Glomerular visceral epithelial cell (primary cell): ENCODE data around the gene PUSL1.

Experiments used
- DNase-seq: peaks from one replicate; pipeline ENCODE4 v3.0.0-alpha.2; 2016; ENCODE audit errors: extremely low spot score

The PUSL1 gene

DNA sequence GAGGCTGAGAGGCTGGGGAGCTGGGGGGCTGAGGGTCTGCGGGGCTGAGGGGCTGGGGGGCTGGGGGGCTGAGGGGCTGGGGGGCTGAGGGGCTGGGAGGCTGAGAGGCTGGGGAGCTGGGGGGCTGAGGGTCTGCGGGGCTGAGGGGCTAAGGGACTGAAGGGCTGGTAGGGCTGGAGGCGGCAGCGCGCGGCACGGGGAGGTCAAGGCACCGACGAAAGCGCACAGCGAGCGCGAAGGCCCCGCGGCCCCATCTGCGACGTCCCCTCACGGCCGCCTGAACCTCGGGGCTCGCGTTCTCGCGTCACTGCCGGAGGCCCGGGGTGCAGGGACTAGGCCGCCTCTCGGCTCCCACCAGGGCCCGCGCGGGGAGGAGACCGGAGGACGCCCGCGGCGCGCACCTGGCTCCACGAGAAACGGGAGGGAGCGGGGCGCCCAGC lies 15.7 kb downstream of the PUSL1 start:
- peak; percentile 18 for DNase-seq

DNA sequence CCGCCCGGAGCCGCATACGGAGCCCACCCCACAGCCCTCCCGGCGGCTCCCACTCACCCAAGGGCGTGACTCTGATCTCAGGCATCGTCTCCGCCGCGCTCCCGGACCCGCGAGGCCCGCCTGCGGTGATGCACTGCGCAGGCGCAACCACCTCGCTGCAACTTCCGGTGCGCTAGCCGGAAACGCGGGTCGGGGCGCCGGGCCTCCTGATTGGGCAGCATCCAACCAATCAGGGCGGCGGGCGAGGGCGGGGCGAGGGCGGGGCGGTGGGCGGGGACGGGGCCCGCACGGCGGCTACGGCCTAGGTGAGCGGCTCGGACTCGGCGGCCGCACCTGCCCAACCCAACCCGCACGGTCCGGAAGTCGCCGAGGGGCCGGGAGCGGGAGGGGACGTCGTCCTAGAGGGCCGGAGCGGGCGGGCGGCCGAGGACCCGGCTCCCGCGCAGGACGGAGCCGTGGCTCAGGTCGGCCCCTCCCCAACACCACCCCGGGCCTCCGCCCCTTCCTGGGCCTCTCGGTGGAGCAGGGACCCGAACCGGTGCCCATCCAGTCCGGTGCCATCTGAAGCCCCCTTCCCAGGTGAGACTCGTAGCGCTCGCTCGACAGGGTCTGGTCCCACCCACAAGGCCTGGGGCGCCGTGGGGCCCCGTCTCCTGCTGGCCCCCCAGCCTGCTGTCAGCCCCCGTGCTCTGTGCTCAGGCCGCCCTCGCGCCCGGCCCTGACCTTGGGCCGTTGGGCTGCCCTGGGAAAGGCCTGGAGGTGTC lies 16.3 kb downstream of the PUSL1 start, which contains the start of the genes CPTP and INTS11:
Gene CPTP (plus strand): TSS at position 279 of the 764 bp plus-strand sequence. CDS start 2,109 bp downstream, outside the sequence.
Gene INTS11 (minus strand): TSS at position 137 of the 764 bp plus-strand sequence. CDS start 52 bp downstream, at position 85.
- peak; percentile 94 for DNase-seq

GRCh38 chr1:1325288-1326074 lies 17.1 kb downstream of the PUSL1 start:
- no peak for DNase-seq

GRCh38 chr1:1326075-1326605 lies 17.7 kb downstream of the PUSL1 start:
- no peak for DNase-seq

DNA sequence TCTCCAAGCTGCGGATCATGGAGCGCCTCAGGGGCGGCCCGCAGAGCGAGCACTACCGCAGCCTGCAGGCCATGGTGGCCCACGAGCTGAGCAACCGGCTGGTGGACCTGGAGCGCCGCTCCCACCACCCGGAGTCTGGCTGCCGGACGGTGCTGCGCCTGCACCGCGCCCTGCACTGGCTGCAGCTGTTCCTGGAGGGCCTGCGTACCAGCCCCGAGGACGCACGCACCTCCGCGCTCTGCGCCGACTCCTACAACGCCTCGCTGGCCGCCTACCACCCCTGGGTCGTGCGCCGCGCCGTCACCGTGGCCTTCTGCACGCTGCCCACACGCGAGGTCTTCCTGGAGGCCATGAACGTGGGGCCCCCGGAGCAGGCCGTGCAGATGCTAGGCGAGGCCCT lies 18.9 kb downstream of the PUSL1 start:
- no peak for DNase-seq

GRCh38 chr1:1328254-1328653 lies 19.9 kb downstream of the PUSL1 start:
- DNase-seq: no peak

DNA sequence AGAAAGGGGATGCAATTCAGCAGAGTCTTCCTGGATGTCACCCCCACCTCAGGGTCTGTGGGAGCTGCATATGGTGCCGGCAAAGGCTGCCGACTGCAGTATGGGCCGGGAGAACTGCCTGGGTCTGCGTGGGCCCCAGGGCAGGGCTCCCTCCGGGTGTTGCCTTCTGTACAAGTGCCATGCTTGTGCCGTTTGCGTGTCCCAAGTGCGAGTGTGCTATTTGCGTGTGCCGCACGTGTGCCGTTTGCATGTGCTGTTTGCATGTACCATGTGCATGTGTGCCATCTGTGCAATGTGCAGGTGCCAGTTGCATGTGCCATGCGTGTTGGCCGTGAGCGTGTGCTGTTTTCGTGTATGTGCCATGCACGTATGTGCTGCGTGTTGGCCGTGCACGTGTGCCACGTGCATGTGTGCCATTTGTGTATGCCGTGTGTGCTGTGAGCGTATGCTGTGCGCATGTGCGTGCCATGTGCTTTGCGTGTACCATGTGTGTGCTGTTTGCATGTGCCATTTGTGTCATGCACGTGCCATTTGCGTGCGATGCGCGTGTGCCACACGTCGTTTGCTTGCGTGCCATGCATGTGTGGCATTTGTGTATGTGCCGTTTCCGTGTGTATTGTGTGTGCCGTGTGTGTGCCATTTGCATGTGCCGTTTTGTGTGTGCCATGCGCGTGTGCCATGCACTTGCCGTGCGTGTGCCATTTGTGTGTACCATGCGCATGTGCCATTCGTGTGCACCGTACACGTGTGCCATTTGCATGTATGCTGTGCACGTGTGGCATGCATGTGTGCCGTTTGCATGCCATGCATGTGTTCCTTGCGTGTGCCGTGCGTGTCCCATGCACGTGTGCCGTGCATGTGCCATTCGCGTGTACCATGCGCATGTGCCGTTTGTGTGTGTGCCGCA lies 21.2 kb downstream of the PUSL1 start:
- DNase-seq: no peak

GRCh38 chr1:1330366-1331067 lies 22.1 kb downstream of the PUSL1 start:
- no peak for DNase-seq

DNA sequence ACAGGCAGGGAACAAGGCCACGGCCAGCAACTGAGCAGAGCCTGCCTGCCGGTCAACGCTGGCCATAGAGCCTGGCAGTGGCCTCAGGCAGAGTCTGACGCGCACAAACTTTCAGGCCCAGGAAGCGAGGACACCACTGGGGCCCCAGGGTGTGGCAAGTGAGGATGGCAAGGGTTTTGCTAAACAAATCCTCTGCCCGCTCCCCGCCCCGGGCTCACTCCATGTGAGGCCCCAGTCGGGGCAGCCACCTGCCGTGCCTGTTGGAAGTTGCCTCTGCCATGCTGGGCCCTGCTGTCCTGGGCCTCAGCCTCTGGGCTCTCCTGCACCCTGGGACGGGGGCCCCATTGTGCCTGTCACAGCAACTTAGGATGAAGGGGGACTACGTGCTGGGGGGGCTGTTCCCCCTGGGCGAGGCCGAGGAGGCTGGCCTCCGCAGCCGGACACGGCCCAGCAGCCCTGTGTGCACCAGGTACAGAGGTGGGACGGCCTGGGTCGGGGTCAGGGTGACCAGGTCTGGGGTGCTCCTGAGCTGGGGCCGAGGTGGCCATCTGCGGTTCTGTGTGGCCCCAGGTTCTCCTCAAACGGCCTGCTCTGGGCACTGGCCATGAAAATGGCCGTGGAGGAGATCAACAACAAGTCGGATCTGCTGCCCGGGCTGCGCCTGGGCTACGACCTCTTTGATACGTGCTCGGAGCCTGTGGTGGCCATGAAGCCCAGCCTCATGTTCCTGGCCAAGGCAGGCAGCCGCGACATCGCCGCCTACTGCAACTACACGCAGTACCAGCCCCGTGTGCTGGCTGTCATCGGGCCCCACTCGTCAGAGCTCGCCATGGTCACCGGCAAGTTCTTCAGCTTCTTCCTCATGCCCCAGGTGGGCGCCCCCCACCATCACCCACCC lies 22.9 kb downstream of the PUSL1 start, which contains the start of gene TAS1R3:
Gene TAS1R3 (plus strand): TSS at position 213 of the 898 bp plus-strand sequence. CDS start 66 bp downstream, at position 279.
- DNase-seq: no peak

DNA sequence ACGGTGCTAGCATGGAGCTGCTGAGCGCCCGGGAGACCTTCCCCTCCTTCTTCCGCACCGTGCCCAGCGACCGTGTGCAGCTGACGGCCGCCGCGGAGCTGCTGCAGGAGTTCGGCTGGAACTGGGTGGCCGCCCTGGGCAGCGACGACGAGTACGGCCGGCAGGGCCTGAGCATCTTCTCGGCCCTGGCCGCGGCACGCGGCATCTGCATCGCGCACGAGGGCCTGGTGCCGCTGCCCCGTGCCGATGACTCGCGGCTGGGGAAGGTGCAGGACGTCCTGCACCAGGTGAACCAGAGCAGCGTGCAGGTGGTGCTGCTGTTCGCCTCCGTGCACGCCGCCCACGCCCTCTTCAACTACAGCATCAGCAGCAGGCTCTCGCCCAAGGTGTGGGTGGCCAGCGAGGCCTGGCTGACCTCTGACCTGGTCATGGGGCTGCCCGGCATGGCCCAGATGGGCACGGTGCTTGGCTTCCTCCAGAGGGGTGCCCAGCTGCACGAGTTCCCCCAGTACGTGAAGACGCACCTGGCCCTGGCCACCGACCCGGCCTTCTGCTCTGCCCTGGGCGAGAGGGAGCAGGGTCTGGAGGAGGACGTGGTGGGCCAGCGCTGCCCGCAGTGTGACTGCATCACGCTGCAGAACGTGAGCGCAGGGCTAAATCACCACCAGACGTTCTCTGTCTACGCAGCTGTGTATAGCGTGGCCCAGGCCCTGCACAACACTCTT lies 23.8 kb downstream of the PUSL1 start:
- no peak for DNase-seq

DNA sequence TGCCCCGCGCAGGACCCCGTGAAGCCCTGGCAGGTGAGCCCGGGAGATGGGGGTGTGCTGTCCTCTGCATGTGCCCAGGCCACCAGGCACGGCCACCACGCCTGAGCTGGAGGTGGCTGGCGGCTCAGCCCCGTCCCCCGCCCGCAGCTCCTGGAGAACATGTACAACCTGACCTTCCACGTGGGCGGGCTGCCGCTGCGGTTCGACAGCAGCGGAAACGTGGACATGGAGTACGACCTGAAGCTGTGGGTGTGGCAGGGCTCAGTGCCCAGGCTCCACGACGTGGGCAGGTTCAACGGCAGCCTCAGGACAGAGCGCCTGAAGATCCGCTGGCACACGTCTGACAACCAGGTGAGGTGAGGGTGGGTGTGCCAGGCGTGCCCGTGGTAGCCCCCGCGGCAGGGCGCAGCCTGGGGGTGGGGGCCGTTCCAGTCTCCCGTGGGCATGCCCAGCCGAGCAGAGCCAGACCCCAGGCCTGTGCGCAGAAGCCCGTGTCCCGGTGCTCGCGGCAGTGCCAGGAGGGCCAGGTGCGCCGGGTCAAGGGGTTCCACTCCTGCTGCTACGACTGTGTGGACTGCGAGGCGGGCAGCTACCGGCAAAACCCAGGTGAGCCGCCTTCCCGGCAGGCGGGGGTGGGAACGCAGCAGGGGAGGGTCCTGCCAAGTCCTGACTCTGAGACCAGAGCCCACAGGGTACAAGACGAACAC lies 24.5 kb downstream of the PUSL1 start:
- DNase-seq: no peak

- no peak for DNase-seq
Measured at GRCh38 chr1:1333551-1334241, 25.3 kb downstream of the PUSL1 start.

- DNase-seq: no peak
Measured at GRCh38 chr1:1334835-1335234, 26.4 kb downstream of the PUSL1 start.

DNA sequence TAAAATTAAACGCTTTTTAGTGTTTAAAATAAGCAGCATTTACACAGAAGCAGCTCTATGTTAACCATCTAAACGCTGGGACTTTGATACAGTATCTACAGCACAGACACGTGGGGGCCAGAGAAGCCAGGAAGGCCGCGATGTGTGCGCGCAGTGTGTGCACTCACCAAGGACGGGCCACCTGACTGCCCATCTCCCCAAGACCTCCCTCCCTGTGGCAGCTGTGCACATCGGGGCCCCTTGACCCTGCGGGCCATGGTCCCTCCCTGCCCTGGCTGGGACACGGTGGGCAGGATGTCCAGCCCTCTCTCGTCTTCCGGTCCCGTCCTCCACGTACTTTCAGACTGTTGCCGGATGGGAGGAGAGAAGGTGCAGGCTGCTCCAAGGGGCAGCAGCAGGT lies 26.9 kb downstream of the PUSL1 start:
- DNase-seq: no peak

- DNase-seq: no peak
Measured at GRCh38 chr1:1335792-1336248, 27.4 kb downstream of the PUSL1 start.

DNA sequence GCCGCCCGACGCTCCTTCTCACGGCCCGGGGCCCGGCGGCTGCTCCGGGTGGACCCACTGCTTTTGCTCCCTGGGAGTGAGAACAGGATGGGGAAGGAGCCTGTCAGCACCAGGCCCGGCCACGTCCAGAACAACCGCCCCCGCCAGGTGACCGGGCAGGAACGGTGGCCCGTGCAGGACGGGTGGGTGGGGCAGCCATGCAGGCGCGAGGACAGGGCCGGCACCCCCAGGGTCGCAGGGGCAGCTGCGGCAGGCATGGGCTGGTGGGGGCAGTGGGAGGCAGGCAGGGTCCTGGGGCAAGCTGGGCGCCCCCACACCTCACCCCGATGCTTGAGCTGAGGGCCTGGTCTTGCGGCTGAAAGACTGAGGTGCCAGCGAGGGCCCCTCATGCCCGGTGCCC lies 28.0 kb downstream of the PUSL1 start:
- no peak for DNase-seq

GRCh38 chr1:1336931-1337792 lies 28.8 kb downstream of the PUSL1 start:
- DNase-seq: no peak
